ENCODE results near the gene LPP. TPM values are rescaled to one million over a fixed set of nuclear protein-coding genes. Genes with fewer than 3 reads are reported as not detected.

LPP gene
- total and polyA plus RNA-seq, 2 of the 4 experiments (the other 2 are of a cell fraction) = 16.0 to 130 TPM

- Histone ChIP-seq H3K4ac (ENCODE audit: low read depth, low read length) (no peak overlapping the region), H3K4me1 (ENCODE audit: control insufficient read depth, insufficient read depth, low read length) (peaks cover 6% of the 10 kb centered on the region), H2BK120ac (ENCODE audit: low read depth, low read length) (no peak overlapping the region), H3K4me3 (ENCODE audit: insufficient read depth, low read depth, low read length) (no peak overlapping the region), H3K9me1 (ENCODE audit: insufficient read depth, low read length) (peaks cover 22% of the 10 kb centered on the region; the same call in 1 of the 2 replicates), H4K8ac (ENCODE audit: low read depth in 2 of 2, low read length in 2 of 2) (no peak overlapping the region), H3K27ac (ENCODE audit: insufficient read depth, low read length) (no peak overlapping the region), H2BK15ac (ENCODE audit: low read depth, low read length) (no peak overlapping the region), H3K4me2 (ENCODE audit: low read depth, low read length) (no peak overlapping the region), H3K79me1 (ENCODE audit: low read depth in 1 of 2, low read length in 2 of 2) (peaks cover 32 to 68% of the 10 kb centered on the region in 2 experiments), H4K20me1 (ENCODE audit: insufficient read depth, low read length) (peaks cover 21% of the 10 kb centered on the region; the same call in 1 of the 2 replicates), H3K36me3 (ENCODE audit: control insufficient read depth, insufficient read depth, low read length) (no peaks in the 10 kb centered on the region), H3K9me3 (ENCODE audit: control insufficient read depth, insufficient read depth, low read length) (no peaks in the 10 kb centered on the region), H2AK5ac (ENCODE audit: low read depth, low read length) (no peak overlapping the region), H3K9ac (ENCODE audit: low read depth, low read length) (no peak overlapping the region), H2AFZ (replicated peaks; ENCODE audit: low read length, poor library complexity) (no peak overlapping the region), H4K91ac (ENCODE audit: insufficient read depth, low read depth, low read length) (no peak overlapping the region), H3K23ac (ENCODE audit: low read depth, low read length) (no peak overlapping the region), H4K5ac (ENCODE audit: low read depth, low read length) (no peak overlapping the region), H3K14ac (replicated peaks; ENCODE audit: low read depth, low read length) (no peak overlapping the region), H2BK20ac (ENCODE audit: low read depth, low read length) (no peak overlapping the region), H3K56ac (ENCODE audit: extremely low read depth, insufficient read depth, low read length) (no peak overlapping the region), H3K18ac (ENCODE audit: low read depth, low read length) (no peak overlapping the region), H3K27me3 (ENCODE audit: control insufficient read depth, insufficient read depth, low read length) (no peaks in the 10 kb centered on the region), H2BK5ac (ENCODE audit: low read depth, low read length, poor library complexity, severe bottlenecking) (no peak overlapping the region), H2AK9ac (replicated peaks; ENCODE audit: low read depth, low read length, poor library complexity) (no peak overlapping the region)
- DNase-seq (no peak), ATAC-seq (ENCODE audit: low read depth) (no peak)
- POLR2A ChIA-PET (ENCODE audit: unreplicated experiment) = no interaction called here
- TF ChIP-seq USF2 (IDR thresholded peaks at IDR 0.05; ENCODE audit: low read depth, low read length) (no peak), POLR2A (IDR thresholded peaks at IDR 0.05; ENCODE audit: low read depth, low read length) (no peak), SMC3 (IDR thresholded peaks at IDR 0.05; ENCODE audit: low read depth, low read length) (peak; percentile 22; the same call in 1 of the 2 replicates)
- TF ChIP-seq, protein P1, sequence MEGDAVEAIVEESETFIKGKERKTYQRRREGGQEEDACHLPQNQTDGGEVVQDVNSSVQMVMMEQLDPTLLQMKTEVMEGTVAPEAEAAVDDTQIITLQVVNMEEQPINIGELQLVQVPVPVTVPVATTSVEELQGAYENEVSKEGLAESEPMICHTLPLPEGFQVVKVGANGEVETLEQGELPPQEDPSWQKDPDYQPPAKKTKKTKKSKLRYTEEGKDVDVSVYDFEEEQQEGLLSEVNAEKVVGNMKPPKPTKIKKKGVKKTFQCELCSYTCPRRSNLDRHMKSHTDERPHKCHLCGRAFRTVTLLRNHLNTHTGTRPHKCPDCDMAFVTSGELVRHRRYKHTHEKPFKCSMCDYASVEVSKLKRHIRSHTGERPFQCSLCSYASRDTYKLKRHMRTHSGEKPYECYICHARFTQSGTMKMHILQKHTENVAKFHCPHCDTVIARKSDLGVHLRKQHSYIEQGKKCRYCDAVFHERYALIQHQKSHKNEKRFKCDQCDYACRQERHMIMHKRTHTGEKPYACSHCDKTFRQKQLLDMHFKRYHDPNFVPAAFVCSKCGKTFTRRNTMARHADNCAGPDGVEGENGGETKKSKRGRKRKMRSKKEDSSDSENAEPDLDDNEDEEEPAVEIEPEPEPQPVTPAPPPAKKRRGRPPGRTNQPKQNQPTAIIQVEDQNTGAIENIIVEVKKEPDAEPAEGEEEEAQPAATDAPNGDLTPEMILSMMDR (conservative IDR thresholded peaks at IDR 0.05; ENCODE audit: low read depth, low read length) = peak; percentile 30
- BruUV-seq (replicated peaks) = no TSS peak
- in situ Hi-C loops (cut with MboI; ENCODE audit: low sequenced_read_pairs) (no loop called here), intact Hi-C loops (cut with micrococcal nuclease) (no loop called here), dilution Hi-C loops (cut with HindIII; ENCODE audit: low sequenced_read_pairs, unreplicated experiment) (no loop called here)
- CTCF ChIA-PET = interaction anchor here (0.6 to 1.3 kb wide), 2 partner anchors 11 to 28 kb away, joined by 3 read pairs; no protein-coding TSS in a partner anchor
- no CpG with 5 or more reads among the region's 2 CpGs for WGBS, 2 experiments (ENCODE audit: extremely low coverage in 2 of 2, insufficient read length in 1 of 2)
Measured at GRCh38 chr3:188830893-188831292, 676.9 kb downstream of the LPP start.
